GM12873 (cell line): ENCODE measurements around the gene POT1.

Source experiments
- TF ChIP-seq, protein P1 (sequence below): IDR thresholded peaks from 2 replicates; pipeline ENCODE4 v1.5.1; 2012; ENCODE audit warnings: low read depth, mild to moderate bottlenecking, moderate library complexity, low read length, control low read depth; ENCODE audit not compliant: insufficient read depth; ENCODE audit errors: missing control alignments

The POT1 gene

DNA sequence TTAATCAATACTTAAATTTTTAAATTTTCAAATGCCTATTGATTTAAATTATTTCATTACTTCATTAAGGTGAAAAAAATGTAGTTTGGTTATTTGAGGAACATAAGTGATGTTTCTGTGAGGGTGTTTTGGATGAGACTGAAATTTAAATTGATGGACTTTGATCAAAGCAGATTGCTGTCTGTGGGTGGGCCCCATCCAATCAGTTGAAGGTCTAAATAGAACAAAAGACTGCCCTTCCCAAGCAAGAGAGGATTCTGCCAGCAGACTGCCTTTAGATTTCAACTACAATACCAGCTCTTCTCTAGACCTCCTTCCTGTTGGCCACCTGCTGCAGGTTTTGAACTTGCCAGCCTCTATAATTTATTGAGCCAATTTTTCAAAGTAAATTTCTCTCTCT, 149.6 kb downstream of the POT1 start:
- TF ChIP-seq, protein P1, sequence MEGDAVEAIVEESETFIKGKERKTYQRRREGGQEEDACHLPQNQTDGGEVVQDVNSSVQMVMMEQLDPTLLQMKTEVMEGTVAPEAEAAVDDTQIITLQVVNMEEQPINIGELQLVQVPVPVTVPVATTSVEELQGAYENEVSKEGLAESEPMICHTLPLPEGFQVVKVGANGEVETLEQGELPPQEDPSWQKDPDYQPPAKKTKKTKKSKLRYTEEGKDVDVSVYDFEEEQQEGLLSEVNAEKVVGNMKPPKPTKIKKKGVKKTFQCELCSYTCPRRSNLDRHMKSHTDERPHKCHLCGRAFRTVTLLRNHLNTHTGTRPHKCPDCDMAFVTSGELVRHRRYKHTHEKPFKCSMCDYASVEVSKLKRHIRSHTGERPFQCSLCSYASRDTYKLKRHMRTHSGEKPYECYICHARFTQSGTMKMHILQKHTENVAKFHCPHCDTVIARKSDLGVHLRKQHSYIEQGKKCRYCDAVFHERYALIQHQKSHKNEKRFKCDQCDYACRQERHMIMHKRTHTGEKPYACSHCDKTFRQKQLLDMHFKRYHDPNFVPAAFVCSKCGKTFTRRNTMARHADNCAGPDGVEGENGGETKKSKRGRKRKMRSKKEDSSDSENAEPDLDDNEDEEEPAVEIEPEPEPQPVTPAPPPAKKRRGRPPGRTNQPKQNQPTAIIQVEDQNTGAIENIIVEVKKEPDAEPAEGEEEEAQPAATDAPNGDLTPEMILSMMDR = no peak

DNA sequence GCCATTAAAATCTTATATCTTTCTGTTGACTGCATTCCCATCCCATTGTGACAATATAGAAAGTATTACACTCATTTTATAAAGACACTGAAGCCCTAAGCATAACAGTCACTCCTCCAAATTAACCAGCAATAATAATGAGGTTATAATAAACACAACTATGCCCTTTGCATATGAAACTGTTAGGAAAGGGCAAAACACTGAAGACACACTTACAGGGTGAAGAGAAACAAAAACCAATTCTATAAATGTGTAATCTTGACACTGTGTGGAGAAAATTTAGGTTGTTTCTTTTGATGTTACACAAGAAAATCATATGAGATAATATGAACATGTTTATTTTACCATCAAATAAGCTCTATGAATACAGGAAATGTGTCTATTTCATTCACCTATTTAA, 150.0 kb downstream of the POT1 start:
- TF ChIP-seq, protein P1 = no peak

DNA sequence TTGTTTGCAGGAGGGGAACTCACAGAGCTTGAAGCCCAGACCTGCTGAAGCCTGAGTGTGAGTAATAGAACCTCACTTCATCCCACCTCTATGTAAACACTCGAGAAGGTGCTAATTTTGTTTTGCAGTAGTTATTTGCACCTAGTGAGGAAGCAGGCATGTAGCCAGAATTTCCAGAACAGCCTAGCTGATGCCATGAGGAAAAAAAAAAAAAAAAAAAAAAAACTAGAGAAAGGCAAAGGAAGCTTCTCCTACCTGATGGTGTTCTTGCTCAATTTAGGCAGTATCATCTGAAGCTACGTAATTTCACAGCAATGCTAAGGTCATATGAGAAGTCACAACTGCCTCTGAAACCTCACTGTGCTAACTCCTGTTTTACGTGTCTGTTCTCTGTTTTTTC, 150.4 kb downstream of the POT1 start:
- TF ChIP-seq, protein P1 = no peak

DNA sequence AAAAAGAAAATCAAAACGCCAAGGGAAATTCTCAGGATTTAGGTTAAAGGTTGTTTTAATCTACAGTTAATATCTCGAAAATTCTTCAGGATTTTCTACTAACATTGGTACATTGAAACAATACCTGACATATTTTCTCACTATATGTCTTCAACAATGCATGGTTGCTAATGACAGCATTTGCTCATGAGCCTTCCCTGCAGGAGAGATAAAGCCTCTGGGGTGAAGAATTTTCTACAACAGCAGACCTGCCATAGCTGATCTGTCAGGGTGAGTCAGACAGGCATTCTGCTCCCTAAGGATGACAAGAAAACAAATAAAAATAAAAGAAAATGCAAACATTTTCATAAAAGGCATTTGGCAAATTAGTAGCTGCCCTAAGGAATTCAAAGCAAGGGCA, 152.4 kb downstream of the POT1 start:
- TF ChIP-seq, protein P1 = no peak

DNA sequence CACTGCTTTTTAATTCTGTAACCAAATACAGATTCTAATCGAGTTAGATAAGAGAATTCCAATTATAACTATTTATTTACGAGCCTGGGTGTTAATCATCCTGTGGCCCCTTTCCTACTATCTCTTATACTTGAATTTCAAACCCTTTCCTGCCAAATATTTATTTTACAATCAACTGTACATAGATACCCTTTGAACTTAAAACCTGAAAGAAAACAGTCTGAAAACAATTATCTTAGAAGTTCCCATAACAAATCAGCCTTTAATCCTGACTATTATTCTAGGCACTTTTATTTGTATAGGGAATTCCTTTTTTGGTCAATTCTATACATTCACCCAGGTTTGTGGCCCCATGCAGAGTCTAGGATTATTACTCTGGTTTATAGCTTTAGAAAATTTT, 153.5 kb downstream of the POT1 start:
- TF ChIP-seq, protein P1 = no peak

DNA sequence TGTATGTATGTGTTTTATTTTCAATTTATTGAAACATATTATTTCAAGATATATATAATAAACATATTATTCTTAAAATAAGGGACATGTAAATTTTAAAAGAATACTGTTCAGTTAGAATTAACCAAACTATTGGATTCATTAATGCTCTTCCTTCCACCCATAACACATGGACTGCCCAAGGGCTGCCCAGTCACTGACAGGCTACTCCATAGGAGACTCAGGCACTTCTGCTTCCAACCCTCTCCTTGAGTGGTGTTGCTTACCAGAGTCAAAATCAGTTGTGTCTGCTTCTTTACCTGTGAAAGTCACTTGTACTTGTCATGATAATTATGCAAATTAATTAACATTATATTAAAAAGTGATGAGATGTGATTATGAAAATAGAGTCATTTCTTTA, 154.2 kb downstream of the POT1 start:
- TF ChIP-seq, protein P1 = no peak

DNA sequence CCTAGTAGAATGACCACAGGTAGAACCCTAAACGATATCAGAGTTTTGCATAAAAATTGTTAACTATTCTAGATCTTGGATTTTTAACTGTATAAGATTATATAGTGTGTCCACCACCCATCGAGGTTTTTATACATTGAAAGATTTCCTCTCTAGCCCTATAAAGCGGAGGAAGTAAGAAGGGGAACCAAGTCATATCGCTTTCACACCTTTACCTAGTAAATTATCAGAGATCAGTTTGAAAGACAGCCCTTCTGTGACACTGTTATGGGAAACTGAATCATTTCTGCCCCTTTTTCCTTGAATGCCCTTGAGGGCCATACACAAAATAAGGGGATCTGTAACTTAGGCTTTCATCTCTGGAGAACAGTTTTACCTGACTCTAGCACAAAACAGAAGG, 155.7 kb downstream of the POT1 start:
- TF ChIP-seq, protein P1 = no peak
